Lower lobe of right lung (tissue), 2 donors: ENCODE measurements around the gene LRP1. TPM values are rescaled to one million over a fixed set of nuclear protein-coding genes. Genes with fewer than 3 reads are reported as not detected.

Experiments
- ATAC-seq, 2 donors: fragments of 200-7000 bp; cut with Tn5 transposase; one replicate each; pipeline ENCODE4 v1.9.1; 2020 to 2022; ENCODE audit warnings: mild to moderate bottlenecking in 2 of 2, moderate library complexity in 2 of 2
- DNase-seq: peaks from one replicate; pipeline ENCODE4 v3.0.0-alpha.2; 2020
- H3K27ac ChIP-seq: fragments of 200-600 bp; one replicate; pipeline ENCODE4 v1.8.0; 2022
- H3K27me3 ChIP-seq: fragments of 200-600 bp; one replicate; pipeline ENCODE4 v1.8.0; 2022; ENCODE audit warnings: low read depth
- H3K36me3 ChIP-seq: fragments of 200-600 bp; one replicate; pipeline ENCODE4 v1.8.0; 2022; ENCODE audit warnings: mild to moderate bottlenecking
- H3K4me1 ChIP-seq: fragments of 200-600 bp; one replicate; pipeline ENCODE4 v1.8.0; 2022
- H3K4me3 ChIP-seq: fragments of 200-600 bp; one replicate; pipeline ENCODE4 v1.8.0; 2022; ENCODE audit warnings: mild to moderate bottlenecking
- H3K9me3 ChIP-seq: fragments of 200-600 bp; one replicate; pipeline ENCODE4 v1.8.0; 2022
- CTCF ChIP-seq: fragments of 200-600 bp; IDR thresholded peaks from one replicate; pipeline ENCODE4 v1.8.0; 2022; ENCODE audit warnings: antibody characterized with exemption, mild to moderate bottlenecking
- intact Hi-C: fragments of 100-400 bp; cut with DNase I; formaldehyde crosslinking; loops from one replicate; pipeline ENCODE4 v1.11.0; 2022
- total RNA-seq: library from RNA; stranded (reverse); fragmentation: NEBNext Ultra II Directional; extraction: Animal tissue kit (Norgen Biotek cat#: 25700); gene quantifications from one replicate; pipeline ENCODE4 v1.2.1, GENCODE V29; 2021
- donor health status: DM: no; HTN: yes; CAD: no; lungs with severe emphysema.

The LRP1 gene
- total RNA-seq, 1 donor from 2014 or later = 404 TPM

- Histone ChIP-seq H3K9me3 (no peaks in the 10 kb centered on the region), H3K4me1 (peaks cover 39% of the 10 kb centered on the region), H3K27me3 (no peaks in the 10 kb centered on the region), H3K4me3 (peak within 1 kb of the TSS; percentile 95), H3K36me3 (peaks cover 24% of the 10 kb centered on the region), H3K27ac (peak within 1 kb of the TSS; percentile 100)
- no peak for TF ChIP-seq CTCF
- DNase-seq (peak; percentile 92), ATAC-seq (peak; percentile 88 to 90)
- intact Hi-C loops = no loop called here
Measured at GRCh38 chr12:57111031-57111734, 17.1 kb upstream of the LRP1 start, which contains the start of gene STAT6. STAT6 (minus strand) TSS chr12:57111362; CDS start chr12:57108278, 3,084 bp downstream.

- intact Hi-C loops = no loop called here
- H3K27me3 ChIP-seq = no peaks in the 10 kb centered on the region
- peaks cover 9% of the 10 kb centered on the region for H3K36me3 ChIP-seq
- no peaks in the 10 kb centered on the region for H3K9me3 ChIP-seq
- peak overlapping the region; percentile 95 for H3K4me3 ChIP-seq
- TF ChIP-seq CTCF = peak; percentile 88
- DNase-seq (no peak), ATAC-seq (no peak)
- peaks cover 33% of the 10 kb centered on the region for H3K4me1 ChIP-seq
- H3K27ac ChIP-seq = peak overlapping the region; percentile 100
Measured at GRCh38 chr12:57112492-57113294, 15.6 kb upstream of the LRP1 start.

GRCh38 chr12:57116580-57117281 lies 11.6 kb upstream of the LRP1 start:
- no peak overlapping the region for H3K4me3 ChIP-seq
- no peak overlapping the region for H3K27ac ChIP-seq
- no peaks in the 10 kb centered on the region for H3K27me3 ChIP-seq
- H3K36me3 ChIP-seq = no peaks in the 10 kb centered on the region
- no peak for TF ChIP-seq CTCF
- H3K9me3 ChIP-seq = no peaks in the 10 kb centered on the region
- no peak for DNase-seq
- intact Hi-C loops = no loop called here
- no peak for ATAC-seq
- H3K4me1 ChIP-seq = peaks cover 14% of the 10 kb centered on the region

- Histone ChIP-seq H3K27ac (peak overlapping the region; percentile 7), H3K27me3 (no peaks in the 10 kb centered on the region), H3K36me3 (no peaks in the 10 kb centered on the region), H3K9me3 (no peaks in the 10 kb centered on the region), H3K4me1 (peaks cover 6% of the 10 kb centered on the region), H3K4me3 (no peak overlapping the region)
- ATAC-seq (peak; percentile 79 to 87), DNase-seq (no peak)
- no peak for TF ChIP-seq CTCF
- intact Hi-C loops = no loop called here
Measured at GRCh38 chr12:57118711-57119271, 9.5 kb upstream of the LRP1 start.
